ENCODE measurements around the gene MAPKAPK2. TPM values are rescaled to one million over a fixed set of nuclear protein-coding genes. Genes with fewer than 3 reads are reported as not detected.
A peak's percentile ranks its signal among the peaks of the same experiment; 100 is the strongest.

The MAPKAPK2 gene
- total RNA-seq, 1 experiment from 2014 or later: 54.9 TPM

DNA sequence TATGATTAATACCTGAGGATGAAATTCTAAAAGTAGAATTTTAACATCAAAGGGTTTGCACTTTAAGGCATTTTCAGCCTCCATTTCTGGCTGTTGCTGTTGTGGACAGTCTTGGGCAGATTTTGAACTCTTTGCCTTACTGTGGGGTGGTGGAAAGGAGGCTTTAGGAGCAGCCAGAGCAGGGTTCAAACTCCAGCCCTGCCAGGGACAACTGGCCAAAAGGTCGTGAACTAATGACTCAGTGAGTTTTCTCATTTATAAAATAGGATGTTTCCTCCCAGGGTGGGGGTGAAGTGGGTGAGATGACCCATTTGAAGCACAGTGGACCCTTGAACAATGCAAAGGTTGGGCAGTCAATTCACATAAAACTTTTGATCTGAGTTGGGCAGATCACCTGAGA, 36.7 kb downstream of the MAPKAPK2 start:
- peaks cover 26% of the 10 kb centered on the region for H3K4me1 Mint-ChIP-seq
- POLR2A ChIA-PET: no interaction called here
- H3K4me3 Mint-ChIP-seq: no peak overlapping the region
- H3K27me3 Mint-ChIP-seq (ENCODE audit: low read depth): no peaks in the 10 kb centered on the region
- H3K9me3 Mint-ChIP-seq: no peaks in the 10 kb centered on the region
- DNase-seq (ENCODE audit: low spot score): no peak
- CTCF ChIA-PET: no interaction called here
- no peak for ATAC-seq
- H3K36me3 Mint-ChIP-seq: no peaks in the 10 kb centered on the region
- no peak for TF ChIP-seq TEAD1 (CRISPR knock-in tag; IDR thresholded peaks at IDR 0.05)
- H3K27ac Mint-ChIP-seq: 0 out of 2 replicates have a peak overlapping the region, but pooled peaks have one; percentile 19

DNA sequence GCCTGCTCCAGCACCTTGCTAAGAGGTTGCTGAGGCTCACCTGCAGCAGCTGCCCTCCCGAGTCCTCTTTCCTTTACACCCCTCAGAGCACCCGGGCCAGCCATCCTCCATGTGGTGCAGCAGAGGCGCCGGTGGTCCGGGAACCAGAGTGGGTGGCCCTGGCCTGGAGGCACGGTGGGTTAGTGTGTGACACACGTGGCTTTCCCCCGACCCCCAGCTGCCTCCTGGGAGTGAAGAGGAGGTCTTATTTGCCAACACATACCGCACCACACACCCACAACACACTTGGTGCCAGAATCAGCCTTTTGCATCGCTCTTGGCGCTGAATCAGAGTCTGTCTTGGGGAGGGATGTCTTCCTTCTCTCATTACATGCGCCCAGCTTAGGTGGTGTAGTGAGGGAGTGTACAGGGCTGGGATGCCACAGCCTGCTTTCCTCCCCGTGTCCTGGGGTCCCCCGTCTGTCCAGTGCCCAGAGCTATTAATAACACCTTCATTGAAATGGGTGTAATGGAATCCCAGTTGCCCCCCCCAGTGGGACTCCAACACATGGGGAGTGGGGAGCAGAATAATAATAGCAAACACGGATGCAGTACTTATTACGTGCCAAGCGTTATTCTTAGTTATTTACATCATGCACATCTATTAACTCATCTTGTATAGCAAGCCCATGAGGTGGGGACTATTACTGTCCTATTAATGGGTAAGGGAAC, 38.2 kb downstream of the MAPKAPK2 start:
- ChIA-PET POLR2A (no interaction called here), CTCF (interaction anchor here (0.6 to 3.1 kb wide), 15 partner anchors 8 to 190 kb away, joined by 3 to 9 read pairs (median 5); no protein-coding TSS in a partner anchor)
- H3K4me1 Mint-ChIP-seq: peaks cover 26% of the 10 kb centered on the region
- no peaks in the 10 kb centered on the region for H3K36me3 Mint-ChIP-seq
- TF ChIP-seq, protein P1, sequence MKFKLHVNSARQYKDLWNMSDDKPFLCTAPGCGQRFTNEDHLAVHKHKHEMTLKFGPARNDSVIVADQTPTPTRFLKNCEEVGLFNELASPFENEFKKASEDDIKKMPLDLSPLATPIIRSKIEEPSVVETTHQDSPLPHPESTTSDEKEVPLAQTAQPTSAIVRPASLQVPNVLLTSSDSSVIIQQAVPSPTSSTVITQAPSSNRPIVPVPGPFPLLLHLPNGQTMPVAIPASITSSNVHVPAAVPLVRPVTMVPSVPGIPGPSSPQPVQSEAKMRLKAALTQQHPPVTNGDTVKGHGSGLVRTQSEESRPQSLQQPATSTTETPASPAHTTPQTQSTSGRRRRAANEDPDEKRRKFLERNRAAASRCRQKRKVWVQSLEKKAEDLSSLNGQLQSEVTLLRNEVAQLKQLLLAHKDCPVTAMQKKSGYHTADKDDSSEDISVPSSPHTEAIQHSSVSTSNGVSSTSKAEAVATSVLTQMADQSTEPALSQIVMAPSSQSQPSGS (CRISPR knock-in tag; IDR thresholded peaks at IDR 0.05; ENCODE audit: borderline replicate concordance, low read depth): no peak
- TF ChIP-seq EMX1 (CRISPR knock-in tag; IDR thresholded peaks at IDR 0.05) (no peak), IRF2 (CRISPR knock-in tag; IDR thresholded peaks at IDR 0.05; ENCODE audit: borderline replicate concordance, low read depth) (no peak), GABPB1 (CRISPR knock-in tag; IDR thresholded peaks at IDR 0.05) (no peak), NR1H2 (CRISPR knock-in tag; IDR thresholded peaks at IDR 0.05) (no peak), MYBL2 (CRISPR knock-in tag; IDR thresholded peaks at IDR 0.05) (no peak), MXD4 (CRISPR knock-in tag; IDR thresholded peaks at IDR 0.05; ENCODE audit: borderline replicate concordance) (no peak), FOXP4 (CRISPR knock-in tag; IDR thresholded peaks at IDR 0.05) (no peak), ZNF512 (CRISPR knock-in tag; IDR thresholded peaks at IDR 0.05; ENCODE audit: borderline replicate concordance) (no peak), IRF1 (CRISPR knock-in tag; IDR thresholded peaks at IDR 0.05) (no peak), ZNF317 (CRISPR knock-in tag; IDR thresholded peaks at IDR 0.05; ENCODE audit: borderline replicate concordance, low read depth) (no peak), GRHL2 (CRISPR knock-in tag; IDR thresholded peaks at IDR 0.05; ENCODE audit: insufficient replicate concordance, severe bottlenecking) (no peak), SP1 (CRISPR knock-in tag; conservative IDR thresholded peaks at IDR 0.05) (no peak), ZNF281 (CRISPR knock-in tag; IDR thresholded peaks at IDR 0.05) (no peak), ATF1 (CRISPR knock-in tag; IDR thresholded peaks at IDR 0.05) (no peak), ATF3 (CRISPR knock-in tag; conservative IDR thresholded peaks at IDR 0.05) (no peak)
- TF ChIP-seq, protein P2, sequence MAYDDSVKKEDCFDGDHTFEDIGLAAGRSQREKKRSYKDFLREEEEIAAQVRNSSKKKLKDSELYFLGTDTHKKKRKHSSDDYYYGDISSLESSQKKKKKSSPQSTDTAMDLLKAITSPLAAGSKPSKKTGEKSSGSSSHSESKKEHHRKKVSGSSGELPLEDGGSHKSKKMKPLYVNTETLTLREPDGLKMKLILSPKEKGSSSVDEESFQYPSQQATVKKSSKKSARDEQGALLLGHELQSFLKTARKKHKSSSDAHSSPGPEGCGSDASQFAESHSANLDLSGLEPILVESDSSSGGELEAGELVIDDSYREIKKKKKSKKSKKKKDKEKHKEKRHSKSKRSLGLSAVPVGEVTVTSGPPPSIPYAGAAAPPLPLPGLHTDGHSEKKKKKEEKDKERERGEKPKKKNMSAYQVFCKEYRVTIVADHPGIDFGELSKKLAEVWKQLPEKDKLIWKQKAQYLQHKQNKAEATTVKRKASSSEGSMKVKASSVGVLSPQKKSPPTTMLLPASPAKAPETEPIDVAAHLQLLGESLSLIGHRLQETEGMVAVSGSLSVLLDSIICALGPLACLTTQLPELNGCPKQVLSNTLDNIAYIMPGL (CRISPR knock-in tag; IDR thresholded peaks at IDR 0.05): no peak
- TF ChIP-seq, protein P3, sequence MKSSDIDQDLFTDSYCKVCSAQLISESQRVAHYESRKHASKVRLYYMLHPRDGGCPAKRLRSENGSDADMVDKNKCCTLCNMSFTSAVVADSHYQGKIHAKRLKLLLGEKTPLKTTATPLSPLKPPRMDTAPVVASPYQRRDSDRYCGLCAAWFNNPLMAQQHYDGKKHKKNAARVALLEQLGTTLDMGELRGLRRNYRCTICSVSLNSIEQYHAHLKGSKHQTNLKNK (CRISPR knock-in tag; IDR thresholded peaks at IDR 0.05): no peak
- ATAC-seq (no peak), DNase-seq (ENCODE audit: low spot score) (no peak)
- no peaks in the 10 kb centered on the region for H3K27me3 Mint-ChIP-seq (ENCODE audit: low read depth)
- H3K9me3 Mint-ChIP-seq: no peaks in the 10 kb centered on the region
- no peak overlapping the region for H3K4me3 Mint-ChIP-seq
- no peak overlapping the region for H3K27ac Mint-ChIP-seq
